Measurements from ENCODE around the gene C19orf33. TPM values are rescaled to one million over a fixed set of nuclear protein-coding genes. Genes with fewer than 3 reads are reported as not detected.

The C19orf33 gene
- total and polyA plus RNA-seq, 4 experiments from 2014 or later: not detected

- Histone ChIP-seq H3K27ac (ENCODE audit: low read depth, low read length) (no peak overlapping the region), H3K27me3 (ENCODE audit: insufficient read depth, low read length) (no peaks in the 10 kb centered on the region), H3K4me1 (ENCODE audit: insufficient read depth, low read length) (no peaks in the 10 kb centered on the region), H3K9me3 (ENCODE audit: control insufficient read depth in 1 of 2, low read length in 2 of 2) (no peaks in the 10 kb centered on the region), H3K36me3 (ENCODE audit: insufficient read depth, low read length) (peaks cover 5% of the 10 kb centered on the region), H3K4me3 (ENCODE audit: low read length in 2 of 2) (no peak overlapping the region)
- Mint-ChIP-seq H3K27me3 (no peaks in the 10 kb centered on the region), H3K27ac (no peak overlapping the region), H3K9me3 (no peaks in the 10 kb centered on the region), H3K4me3 (no peak overlapping the region), H3K36me3 (peaks cover 15 to 34% of the 10 kb centered on the region in 2 donors), H3K4me1 (no peaks in the 10 kb centered on the region)
- no peak for DNase-seq
- intact Hi-C loops (cut with micrococcal nuclease): no loop called here
- POLR2A ChIA-PET (ENCODE audit: partially characterized antibody): no interaction called here
- CTCF ChIA-PET (ENCODE audit: partially characterized antibody): interaction anchor here (0.8 kb wide), 1 partner anchor 58 kb away, joined by 3 read pairs; no protein-coding TSS in a partner anchor
Observed at GRCh38 chr19:38290631-38291147, 13.4 kb upstream of the C19orf33 start.

- Mint-ChIP-seq H3K4me3 (no peak overlapping the region), H3K36me3 (peaks cover 12 to 29% of the 10 kb centered on the region in 2 donors), H3K27ac (no peak overlapping the region), H3K9me3 (no peaks in the 10 kb centered on the region), H3K27me3 (no peaks in the 10 kb centered on the region), H3K4me1 (no peaks in the 10 kb centered on the region)
- Histone ChIP-seq H3K27me3 (ENCODE audit: insufficient read depth, low read length) (no peaks in the 10 kb centered on the region), H3K4me3 (ENCODE audit: low read length in 2 of 2) (no peak overlapping the region), H3K9me3 (ENCODE audit: control insufficient read depth in 1 of 2, low read length in 2 of 2) (no peaks in the 10 kb centered on the region), H3K36me3 (ENCODE audit: insufficient read depth, low read length) (peaks cover 5% of the 10 kb centered on the region), H3K4me1 (ENCODE audit: insufficient read depth, low read length) (no peaks in the 10 kb centered on the region), H3K27ac (ENCODE audit: low read depth, low read length) (no peak overlapping the region)
- intact Hi-C loops (cut with micrococcal nuclease): no loop called here
- ChIA-PET POLR2A (ENCODE audit: partially characterized antibody) (no interaction called here), CTCF (ENCODE audit: partially characterized antibody) (no interaction called here)
- DNase-seq: no peak
Observed at GRCh38 chr19:38291855-38292254, 12.2 kb upstream of the C19orf33 start.

- CTCF ChIA-PET (ENCODE audit: partially characterized antibody): no interaction called here
- intact Hi-C loops (cut with micrococcal nuclease): no loop called here
- Histone ChIP-seq H3K4me1 (ENCODE audit: insufficient read depth, low read length) (no peaks in the 10 kb centered on the region), H3K9me3 (ENCODE audit: control insufficient read depth in 1 of 2, low read length in 2 of 2) (no peaks in the 10 kb centered on the region), H3K4me3 (ENCODE audit: low read length in 2 of 2) (no peak overlapping the region), H3K27ac (ENCODE audit: low read depth, low read length) (no peak overlapping the region), H3K36me3 (ENCODE audit: insufficient read depth, low read length) (peaks cover 5% of the 10 kb centered on the region), H3K27me3 (ENCODE audit: insufficient read depth, low read length) (no peaks in the 10 kb centered on the region)
- POLR2A ChIA-PET (ENCODE audit: partially characterized antibody): no interaction called here
- H3K27ac Mint-ChIP-seq: no peak overlapping the region
- H3K9me3 Mint-ChIP-seq: no peaks in the 10 kb centered on the region
- no peaks in the 10 kb centered on the region for H3K4me1 Mint-ChIP-seq
- H3K36me3 Mint-ChIP-seq: peaks cover 11 to 29% of the 10 kb centered on the region in 2 donors
- H3K4me3 Mint-ChIP-seq: no peak overlapping the region
- no peaks in the 10 kb centered on the region for H3K27me3 Mint-ChIP-seq
- no peak for DNase-seq
Observed at GRCh38 chr19:38293281-38293680, 10.8 kb upstream of the C19orf33 start.

GRCh38 chr19:38294090-38294489, 10.0 kb upstream of the C19orf33 start:
- Histone ChIP-seq H3K9me3 (ENCODE audit: control insufficient read depth in 1 of 2, low read length in 2 of 2) (no peaks in the 10 kb centered on the region), H3K4me1 (ENCODE audit: insufficient read depth, low read length) (no peaks in the 10 kb centered on the region), H3K27me3 (ENCODE audit: insufficient read depth, low read length) (no peaks in the 10 kb centered on the region), H3K36me3 (ENCODE audit: insufficient read depth, low read length) (peaks cover 5% of the 10 kb centered on the region), H3K4me3 (ENCODE audit: low read length in 2 of 2) (no peak overlapping the region), H3K27ac (ENCODE audit: low read depth, low read length) (no peak overlapping the region)
- H3K9me3 Mint-ChIP-seq: no peaks in the 10 kb centered on the region
- CTCF ChIA-PET (ENCODE audit: partially characterized antibody): no interaction called here
- H3K36me3 Mint-ChIP-seq: peaks cover 11 to 27% of the 10 kb centered on the region in 2 donors
- no peak for DNase-seq
- H3K4me1 Mint-ChIP-seq: no peaks in the 10 kb centered on the region
- peak overlapping the region in 1 of 7 donors; percentile 10 for H3K27ac Mint-ChIP-seq
- POLR2A ChIA-PET (ENCODE audit: partially characterized antibody): no interaction called here
- H3K27me3 Mint-ChIP-seq: no peaks in the 10 kb centered on the region
- intact Hi-C loops (cut with micrococcal nuclease): no loop called here
- H3K4me3 Mint-ChIP-seq: no peak overlapping the region

GRCh38 chr19:38298821-38299680, 5.0 kb upstream of the C19orf33 start:
- Histone ChIP-seq H3K27me3 (ENCODE audit: insufficient read depth, low read length) (no peaks in the 10 kb centered on the region), H3K27ac (ENCODE audit: low read depth, low read length) (no peak overlapping the region), H3K4me3 (ENCODE audit: low read length in 2 of 2) (no peak overlapping the region), H3K9me3 (ENCODE audit: control insufficient read depth in 1 of 2, low read length in 2 of 2) (no peaks in the 10 kb centered on the region), H3K4me1 (ENCODE audit: insufficient read depth, low read length) (no peaks in the 10 kb centered on the region), H3K36me3 (ENCODE audit: insufficient read depth, low read length) (no peaks in the 10 kb centered on the region)
- Mint-ChIP-seq H3K9me3 (peaks cover 0 to 1% (median 0%) of the 10 kb centered on the region in 8 donors), H3K27ac (peak overlapping the region in 1 of 7 donors; percentile 31), H3K27me3 (no peaks in the 10 kb centered on the region), H3K36me3 (peaks cover 0 to 3% of the 10 kb centered on the region in 2 donors), H3K4me1 (no peaks in the 10 kb centered on the region), H3K4me3 (no peak overlapping the region)
- intact Hi-C loops (cut with micrococcal nuclease): no loop called here
- DNase-seq: no peak
- CTCF ChIA-PET (ENCODE audit: partially characterized antibody): interaction anchor here (0.6 kb wide), 1 partner anchor 53 kb away, joined by 3 read pairs; no protein-coding TSS in a partner anchor
- POLR2A ChIA-PET (ENCODE audit: partially characterized antibody): no interaction called here

- Histone ChIP-seq H3K4me3 (ENCODE audit: low read length in 2 of 2) (no peak overlapping the region), H3K27ac (ENCODE audit: low read depth, low read length) (no peak overlapping the region), H3K36me3 (ENCODE audit: insufficient read depth, low read length) (peaks cover 11% of the 10 kb centered on the region), H3K9me3 (ENCODE audit: control insufficient read depth in 1 of 2, low read length in 2 of 2) (no peaks in the 10 kb centered on the region), H3K27me3 (ENCODE audit: insufficient read depth, low read length) (no peaks in the 10 kb centered on the region), H3K4me1 (ENCODE audit: insufficient read depth, low read length) (no peaks in the 10 kb centered on the region)
- Mint-ChIP-seq H3K4me3 (no peak overlapping the region), H3K9me3 (peaks cover 0 to 1% (median 0%) of the 10 kb centered on the region in 8 donors), H3K36me3 (peaks cover 0 to 20% of the 10 kb centered on the region in 2 donors), H3K27ac (no peak overlapping the region), H3K4me1 (no peaks in the 10 kb centered on the region), H3K27me3 (no peaks in the 10 kb centered on the region)
- intact Hi-C loops (cut with micrococcal nuclease): no loop called here
- ChIA-PET POLR2A (ENCODE audit: partially characterized antibody) (no interaction called here), CTCF (ENCODE audit: partially characterized antibody) (interaction anchor here (0.6 kb wide), 1 partner anchor 400 kb away, joined by 3 read pairs; no protein-coding TSS in a partner anchor)
- no peak for DNase-seq
Observed at GRCh38 chr19:38304352-38304865, 358 bp downstream of the C19orf33 start.

GRCh38 chr19:38304866-38305429, 897 bp downstream of the C19orf33 start:
- Histone ChIP-seq H3K9me3 (ENCODE audit: control insufficient read depth in 1 of 2, low read length in 2 of 2) (no peaks in the 10 kb centered on the region), H3K27me3 (ENCODE audit: insufficient read depth, low read length) (no peaks in the 10 kb centered on the region), H3K27ac (ENCODE audit: low read depth, low read length) (no peak overlapping the region), H3K4me1 (ENCODE audit: insufficient read depth, low read length) (no peaks in the 10 kb centered on the region), H3K36me3 (ENCODE audit: insufficient read depth, low read length) (peaks cover 11% of the 10 kb centered on the region), H3K4me3 (ENCODE audit: low read length in 2 of 2) (no peak overlapping the region)
- Mint-ChIP-seq H3K27ac (no peak overlapping the region), H3K9me3 (peaks cover 0 to 1% (median 0%) of the 10 kb centered on the region in 8 donors), H3K4me3 (no peak overlapping the region), H3K4me1 (no peaks in the 10 kb centered on the region), H3K27me3 (no peaks in the 10 kb centered on the region), H3K36me3 (peaks cover 0 to 21% of the 10 kb centered on the region in 2 donors)
- intact Hi-C loops (cut with micrococcal nuclease): no loop called here
- no peak for DNase-seq
- ChIA-PET CTCF (ENCODE audit: partially characterized antibody) (no interaction called here), POLR2A (ENCODE audit: partially characterized antibody) (no interaction called here)

Measured in CD4-positive, alpha-beta memory T cell (primary cell).